Measurements from ENCODE around the gene KDM6B. TPM values are rescaled to one million over a fixed set of nuclear protein-coding genes. Genes with fewer than 3 reads are reported as not detected.
A peak's percentile ranks its signal among the peaks of the same experiment; 100 is the strongest.
"Not testable (repeated sequence)": the region's sequence is repeated elsewhere in the genome, so short reads cannot be mapped to it uniquely, and the experiment has no call there.

The KDM6B gene, protein sequence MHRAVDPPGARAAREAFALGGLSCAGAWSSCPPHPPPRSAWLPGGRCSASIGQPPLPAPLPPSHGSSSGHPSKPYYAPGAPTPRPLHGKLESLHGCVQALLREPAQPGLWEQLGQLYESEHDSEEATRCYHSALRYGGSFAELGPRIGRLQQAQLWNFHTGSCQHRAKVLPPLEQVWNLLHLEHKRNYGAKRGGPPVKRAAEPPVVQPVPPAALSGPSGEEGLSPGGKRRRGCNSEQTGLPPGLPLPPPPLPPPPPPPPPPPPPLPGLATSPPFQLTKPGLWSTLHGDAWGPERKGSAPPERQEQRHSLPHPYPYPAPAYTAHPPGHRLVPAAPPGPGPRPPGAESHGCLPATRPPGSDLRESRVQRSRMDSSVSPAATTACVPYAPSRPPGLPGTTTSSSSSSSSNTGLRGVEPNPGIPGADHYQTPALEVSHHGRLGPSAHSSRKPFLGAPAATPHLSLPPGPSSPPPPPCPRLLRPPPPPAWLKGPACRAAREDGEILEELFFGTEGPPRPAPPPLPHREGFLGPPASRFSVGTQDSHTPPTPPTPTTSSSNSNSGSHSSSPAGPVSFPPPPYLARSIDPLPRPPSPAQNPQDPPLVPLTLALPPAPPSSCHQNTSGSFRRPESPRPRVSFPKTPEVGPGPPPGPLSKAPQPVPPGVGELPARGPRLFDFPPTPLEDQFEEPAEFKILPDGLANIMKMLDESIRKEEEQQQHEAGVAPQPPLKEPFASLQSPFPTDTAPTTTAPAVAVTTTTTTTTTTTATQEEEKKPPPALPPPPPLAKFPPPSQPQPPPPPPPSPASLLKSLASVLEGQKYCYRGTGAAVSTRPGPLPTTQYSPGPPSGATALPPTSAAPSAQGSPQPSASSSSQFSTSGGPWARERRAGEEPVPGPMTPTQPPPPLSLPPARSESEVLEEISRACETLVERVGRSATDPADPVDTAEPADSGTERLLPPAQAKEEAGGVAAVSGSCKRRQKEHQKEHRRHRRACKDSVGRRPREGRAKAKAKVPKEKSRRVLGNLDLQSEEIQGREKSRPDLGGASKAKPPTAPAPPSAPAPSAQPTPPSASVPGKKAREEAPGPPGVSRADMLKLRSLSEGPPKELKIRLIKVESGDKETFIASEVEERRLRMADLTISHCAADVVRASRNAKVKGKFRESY (N-terminal part only)
- 41.0 TPM for total RNA-seq

- intact Hi-C loops (cut with DNase I) = no loop called here
- peak; percentile 96 for DNase-seq (ENCODE audit: low spot score)
- peak; percentile 79 for ATAC-seq
Measured at GRCh38 chr17:7833795-7834541, at the start of gene KDM6B. Gene KDM6B (plus strand): TSS chr17:7834217. CDS start chr17:7845555, 11,338 bp downstream.

- no peak for DNase-seq (ENCODE audit: low spot score)
- ATAC-seq = no peak
- intact Hi-C loops (cut with DNase I) = loop anchor here (5.0 kb wide), 1 partner anchor 85 kb away; no protein-coding TSS in a partner anchor
Measured at GRCh38 chr17:7786866-7787265, 47.2 kb upstream of the KDM6B start.

DNA sequence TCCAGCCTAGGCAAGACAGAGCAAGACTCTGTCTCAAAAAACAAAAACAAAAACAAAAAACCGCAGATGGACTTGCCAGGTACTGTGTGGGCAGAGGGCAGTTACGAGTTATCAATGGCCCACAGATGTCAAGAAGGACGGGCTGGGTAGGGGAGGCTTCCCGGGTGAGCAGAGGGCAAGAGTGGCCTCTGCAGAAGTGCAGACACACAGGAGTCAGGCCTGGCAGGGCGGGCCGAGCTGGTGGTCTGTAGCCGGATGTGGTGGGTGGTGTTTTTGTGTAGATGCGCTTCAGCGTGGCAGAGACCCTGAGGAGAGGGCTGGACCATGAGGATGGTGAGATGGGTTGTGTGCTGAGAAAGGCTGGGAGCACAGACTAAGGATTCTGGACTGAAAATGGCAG is 44.9 kb upstream of the KDM6B start:
- intact Hi-C loops (cut with DNase I) = loop anchor here (5.0 kb wide), 1 partner anchor 87 kb away; no protein-coding TSS in a partner anchor
- ATAC-seq (no peak), DNase-seq (ENCODE audit: low spot score) (no peak)

DNA sequence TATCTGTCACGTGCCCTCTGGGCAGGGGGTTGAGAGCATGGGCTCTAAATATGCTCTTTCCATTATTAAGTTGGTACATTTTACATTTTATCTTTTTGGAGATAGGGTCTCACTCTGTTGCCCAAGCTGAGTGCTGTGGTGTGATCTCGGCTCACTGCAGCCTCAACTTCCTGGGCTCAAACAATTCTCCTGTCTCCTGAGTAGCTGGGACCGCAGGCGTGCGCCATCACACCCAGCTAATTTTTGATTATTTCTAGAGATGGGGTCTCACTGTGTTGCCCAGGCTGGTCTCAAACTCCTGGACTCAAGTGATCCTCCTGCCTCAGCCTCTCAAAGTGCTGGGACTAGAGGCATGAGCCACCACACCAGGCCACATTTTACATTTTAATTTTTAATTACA is 43.9 kb upstream of the KDM6B start:
- intact Hi-C loops (cut with DNase I) = no loop called here
- no peak for DNase-seq (ENCODE audit: low spot score)
- ATAC-seq = no peak

DNA sequence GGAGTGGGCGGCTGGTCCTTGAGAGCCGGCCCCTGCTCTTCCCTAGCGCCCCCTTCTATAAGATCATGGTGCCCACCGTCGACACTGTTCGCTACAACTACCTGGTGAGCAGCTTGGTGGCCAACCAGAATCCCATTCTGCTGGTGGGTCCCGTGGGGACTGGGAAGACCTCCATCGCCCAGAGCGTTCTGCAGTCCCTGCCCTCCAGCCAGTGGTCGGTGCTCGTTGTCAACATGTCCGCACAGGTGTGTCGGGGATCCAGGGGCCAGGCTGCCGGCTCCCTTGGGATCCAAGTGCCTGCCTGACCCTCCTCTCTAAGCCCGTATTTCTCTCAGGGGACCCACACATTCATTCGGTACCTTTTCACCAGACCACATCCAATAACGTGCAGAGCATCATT is 41.4 kb upstream of the KDM6B start:
- intact Hi-C loops (cut with DNase I) = no loop called here
- ATAC-seq (no peak), DNase-seq (ENCODE audit: low spot score) (no peak)

DNA sequence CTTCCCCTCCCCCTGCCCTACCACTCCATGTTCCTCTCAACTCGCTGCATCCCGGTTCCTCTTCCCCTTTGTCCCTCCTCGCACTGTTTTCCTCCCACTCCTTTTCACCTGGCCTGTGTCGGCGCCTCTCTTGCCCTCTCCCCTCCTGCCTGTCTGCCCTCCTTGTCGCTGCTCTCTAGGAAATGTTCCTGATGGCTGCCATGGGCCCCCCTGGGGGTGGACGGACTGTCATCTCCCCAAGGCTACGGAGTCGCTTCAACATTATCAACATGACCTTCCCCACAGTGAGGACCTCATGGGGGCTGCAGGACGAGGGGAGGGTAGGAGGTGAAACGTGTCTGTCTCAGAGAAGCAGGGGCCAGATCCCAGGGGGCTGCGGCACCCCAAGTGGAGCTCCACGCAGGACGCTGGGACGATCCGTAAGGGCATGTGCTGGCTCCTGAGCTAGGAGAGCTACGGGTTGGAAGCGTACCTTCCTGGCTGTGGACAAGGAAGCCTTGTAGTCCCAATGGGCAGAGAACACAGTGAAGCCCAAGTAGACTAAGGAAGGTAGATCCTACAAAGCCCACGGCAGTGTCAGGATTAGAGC is 39.8 kb upstream of the KDM6B start:
- ATAC-seq (no peak), DNase-seq (ENCODE audit: low spot score) (no peak)
- intact Hi-C loops (cut with DNase I) = loop anchor here (1.0 kb wide), 1 partner anchor 13 kb away; no protein-coding TSS in a partner anchor

DNA sequence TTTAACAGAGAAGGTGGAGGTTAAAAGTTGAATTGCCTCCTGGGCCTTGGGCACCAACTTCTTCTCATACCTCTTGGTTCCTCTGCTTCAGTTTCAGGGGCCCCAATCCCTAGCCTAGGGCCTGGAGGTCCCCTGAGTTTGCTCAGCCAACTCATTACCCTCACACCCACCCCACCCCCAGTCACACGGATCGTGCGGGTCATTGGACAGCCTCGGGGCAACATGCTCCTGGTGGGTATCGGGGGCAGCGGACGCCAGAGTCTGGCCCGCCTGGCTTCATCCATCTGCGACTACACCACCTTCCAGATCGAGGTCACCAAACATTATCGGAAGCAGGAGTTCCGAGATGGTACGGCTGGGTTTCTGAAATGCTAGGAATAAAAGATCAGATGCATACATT is 36.0 kb upstream of the KDM6B start:
- intact Hi-C loops (cut with DNase I) = no loop called here
- no peak for DNase-seq (ENCODE audit: low spot score)
- ATAC-seq = no peak

GRCh38 chr17:7798839-7799238 is 35.2 kb upstream of the KDM6B start:
- intact Hi-C loops (cut with DNase I) = no loop called here
- ATAC-seq (no peak), DNase-seq (ENCODE audit: low spot score) (no peak)

GRCh38 chr17:7803981-7804380 is 30.0 kb upstream of the KDM6B start:
- no peak for DNase-seq (ENCODE audit: low spot score)
- ATAC-seq = no peak
- intact Hi-C loops (cut with DNase I) = loop anchor here (5.0 kb wide), 1 partner anchor 1053 kb away; no protein-coding TSS in a partner anchor

DNA sequence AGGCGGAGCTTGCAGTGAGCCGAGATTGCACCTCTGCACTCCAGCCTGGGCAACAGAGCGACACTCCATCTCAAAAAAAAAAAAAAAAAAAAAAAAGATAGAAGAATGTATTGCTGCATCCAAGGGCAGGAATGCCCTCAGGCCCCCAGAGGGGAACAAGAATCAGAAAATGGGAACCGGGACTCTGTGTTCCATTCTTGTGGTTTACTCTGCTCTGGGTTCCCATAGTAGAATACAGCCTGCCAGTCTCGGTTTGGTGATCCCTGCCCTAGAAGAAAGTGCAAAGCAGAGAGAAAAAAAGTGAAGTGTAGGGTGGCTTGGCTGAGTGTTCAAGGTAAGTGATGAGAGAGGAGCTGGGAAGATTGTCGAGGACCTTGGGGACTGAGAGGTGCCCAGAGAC is 27.4 kb upstream of the KDM6B start:
- intact Hi-C loops (cut with DNase I) = no loop called here
- DNase-seq (ENCODE audit: low spot score) (no peak), ATAC-seq (peak; percentile 17)

GRCh38 chr17:7807206-7807605 is 26.8 kb upstream of the KDM6B start:
- intact Hi-C loops (cut with DNase I) = loop anchor here (1.0 kb wide), 1 partner anchor 13 kb away; no protein-coding TSS in a partner anchor
- DNase-seq (ENCODE audit: low spot score) (no peak), ATAC-seq (no peak)

DNA sequence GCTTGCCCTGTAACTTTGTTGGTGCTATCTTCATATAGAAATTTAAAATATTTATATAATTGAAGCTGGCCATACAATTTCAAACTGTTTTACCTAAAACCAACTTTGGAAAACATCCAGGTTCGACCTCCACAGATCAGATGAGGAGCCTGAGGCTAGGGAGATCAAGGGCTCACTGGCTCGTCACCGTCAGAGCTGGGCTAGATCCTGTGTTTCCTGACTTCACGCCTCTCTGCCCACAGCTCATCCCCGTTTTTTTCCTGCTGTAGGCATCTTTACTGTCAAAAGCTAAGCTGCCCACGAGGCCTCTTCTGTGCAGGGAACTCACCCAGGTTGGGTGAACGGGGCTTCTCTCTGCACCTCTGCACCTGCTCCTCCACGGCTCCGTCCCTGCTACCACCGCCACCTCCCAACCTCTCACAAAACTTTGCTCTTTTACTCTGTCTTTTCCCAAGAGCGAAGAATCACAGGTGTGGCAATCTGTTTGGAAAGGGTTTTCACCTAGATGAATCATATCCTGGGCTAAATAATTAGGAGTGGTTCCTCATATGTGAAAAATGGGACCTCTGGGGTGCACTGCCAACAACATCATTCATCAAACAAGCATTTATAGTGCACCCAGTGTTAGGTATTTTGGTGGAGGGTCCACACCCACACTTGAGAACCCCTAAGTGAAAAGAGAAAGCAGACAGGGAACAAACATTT is 24.8 kb upstream of the KDM6B start:
- intact Hi-C loops (cut with DNase I) = no loop called here
- no peak for DNase-seq (ENCODE audit: low spot score)
- no peak for ATAC-seq

- ATAC-seq; DNase-seq (ENCODE audit: low spot score); intact Hi-C loops (cut with DNase I): not testable (repeated sequence)
Measured at GRCh38 chr17:7809791-7810343, 24.1 kb upstream of the KDM6B start.

DNA sequence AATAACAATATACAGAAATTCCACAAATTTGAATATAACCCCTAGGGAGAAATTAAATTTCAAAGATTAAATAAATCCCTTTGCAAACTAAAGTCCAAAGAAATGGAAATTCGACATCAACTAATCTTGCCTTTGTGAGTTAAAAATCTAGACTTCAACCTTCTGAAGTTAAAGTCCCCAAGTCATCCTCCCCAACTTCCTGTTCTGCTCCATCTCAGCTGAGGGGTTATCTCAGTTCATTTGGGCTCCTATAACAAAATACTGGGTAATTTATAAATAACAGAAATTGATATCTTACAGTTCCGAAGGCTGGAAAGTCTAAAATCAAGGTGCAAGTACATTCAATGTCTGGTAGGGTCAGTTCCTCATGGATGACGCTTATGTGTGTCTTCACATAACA is 22.8 kb upstream of the KDM6B start:
- intact Hi-C loops (cut with DNase I) = no loop called here
- DNase-seq (ENCODE audit: low spot score) (no peak), ATAC-seq (no peak)

DNA sequence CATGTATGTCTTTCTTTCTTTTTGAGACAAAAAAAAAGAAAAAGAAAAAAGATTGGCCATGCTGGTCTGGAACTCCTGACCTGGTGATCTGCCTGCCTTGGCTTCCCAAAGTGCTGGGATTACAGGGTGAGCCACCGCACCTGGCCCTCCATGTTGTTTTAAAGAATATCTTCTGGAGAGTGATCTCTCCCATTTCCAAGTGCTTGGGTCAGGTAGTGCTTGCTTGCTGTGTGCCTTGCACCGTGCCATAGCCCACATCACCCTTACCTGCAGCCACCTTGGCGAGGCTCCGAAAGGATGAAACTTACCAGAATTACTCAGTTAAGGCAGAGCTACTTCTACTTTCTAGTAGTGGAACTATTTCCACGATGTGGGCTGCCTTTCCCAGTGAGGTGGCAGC is 19.0 kb upstream of the KDM6B start:
- ATAC-seq (no peak), DNase-seq (ENCODE audit: low spot score) (no peak)
- intact Hi-C loops (cut with DNase I) = no loop called here

DNA sequence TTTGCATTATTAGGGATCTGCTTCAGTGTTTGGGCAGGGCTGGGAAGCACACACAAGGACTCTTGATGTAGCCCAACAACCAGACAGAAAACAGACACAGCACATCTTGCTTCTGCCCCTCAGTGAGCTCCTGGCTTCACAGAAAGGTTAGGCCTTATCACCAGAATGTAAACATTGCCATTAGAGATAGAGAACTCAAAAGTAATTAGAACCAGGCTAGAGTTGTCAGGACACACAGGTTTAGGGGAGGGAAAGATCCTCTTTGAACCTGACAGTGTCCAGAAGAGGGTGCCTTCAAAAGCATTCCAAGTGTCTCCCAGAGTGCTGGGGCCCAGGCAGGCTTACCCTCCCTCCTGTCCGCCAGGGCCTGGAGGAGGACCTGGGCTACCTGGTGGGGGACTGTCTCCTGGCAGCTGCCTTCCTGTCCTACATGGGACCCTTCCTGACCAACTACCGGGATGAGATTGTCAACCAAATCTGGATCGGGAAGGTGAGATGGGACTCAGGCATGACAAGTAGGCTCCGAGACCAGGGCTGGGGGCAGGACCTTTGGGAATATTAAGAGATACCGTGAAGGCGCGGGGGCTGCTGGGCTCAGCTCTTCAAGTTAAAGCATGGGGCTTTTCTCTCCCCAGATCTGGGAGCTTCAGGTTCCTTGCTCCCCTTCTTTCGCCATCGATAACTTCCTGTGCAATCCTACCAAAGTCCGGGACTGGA is 16.9 kb upstream of the KDM6B start:
- DNase-seq (ENCODE audit: low spot score) = no peak
- intact Hi-C loops (cut with DNase I) = no loop called here
- ATAC-seq = no peak

DNA sequence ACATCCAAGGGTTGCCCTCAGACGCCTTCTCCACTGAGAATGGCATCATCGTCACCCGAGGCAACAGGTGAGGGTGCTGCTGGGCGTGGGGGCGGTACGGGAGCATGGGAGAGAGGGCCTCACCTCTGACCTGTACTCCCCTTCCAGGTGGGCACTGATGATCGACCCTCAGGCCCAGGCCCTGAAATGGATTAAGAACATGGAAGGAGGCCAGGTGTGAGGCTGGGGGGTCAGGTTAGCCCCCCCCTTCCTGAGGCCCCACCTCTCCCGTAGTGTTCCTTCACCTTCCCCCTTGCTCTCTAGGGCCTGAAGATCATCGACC is 16.4 kb upstream of the KDM6B start:
- intact Hi-C loops (cut with DNase I) = no loop called here
- DNase-seq (ENCODE audit: low spot score) = no peak
- ATAC-seq = no peak
